Astrocyte of the cerebellum (primary cell): Measurements from ENCODE around the gene RIC1.
"Not testable (repeated sequence)": the region's sequence is repeated elsewhere in the genome, so short reads cannot be mapped to it uniquely, and the experiment has no call there.

Experiments
- DNase-seq: peaks from one replicate; pipeline ENCODE4 v3.0.0-alpha.2; 2011; ENCODE audit warnings: low read depth
- H3K4me3 ChIP-seq: 2 replicates; pipeline ENCODE4 v1.5.1; 2011; ENCODE audit warnings: mild to moderate bottlenecking, low read depth, low read length, moderate library complexity
- in situ Hi-C: cut with HindIII; loops from 2 replicates; pipeline ENCODE4 v1.10.0; 2017; ENCODE audit warnings: low sequenced_read_pairs
- TF ChIP-seq, protein P1 (sequence below): IDR thresholded peaks from 2 replicates; pipeline ENCODE4 v1.5.1; 2012; ENCODE audit warnings: low read length, low read depth, moderate library complexity, mild to moderate bottlenecking; ENCODE audit errors: missing control alignments

The RIC1 gene

DNA sequence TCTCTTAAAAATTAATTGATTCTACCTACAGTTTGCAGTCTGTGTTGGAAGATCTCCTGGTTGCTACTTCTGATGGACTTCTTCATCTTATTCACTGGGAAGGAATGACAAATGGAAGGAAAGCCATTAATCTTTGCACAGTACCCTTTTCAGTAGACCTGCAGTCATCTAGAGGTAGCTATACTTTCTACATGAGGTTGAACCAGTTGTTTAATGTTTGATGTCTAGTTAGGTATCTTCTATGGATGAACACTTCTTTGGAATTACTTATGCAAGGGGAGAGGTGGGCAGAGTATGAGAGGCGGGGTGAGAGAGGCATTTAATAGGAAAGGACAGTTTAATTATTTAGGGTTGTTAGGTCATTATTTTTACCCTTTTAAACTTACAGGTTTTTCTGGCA, 91.2 kb downstream of the RIC1 start:
- in situ Hi-C loops: no loop called here
- no peak overlapping the region for H3K4me3 ChIP-seq
- TF ChIP-seq, protein P1, sequence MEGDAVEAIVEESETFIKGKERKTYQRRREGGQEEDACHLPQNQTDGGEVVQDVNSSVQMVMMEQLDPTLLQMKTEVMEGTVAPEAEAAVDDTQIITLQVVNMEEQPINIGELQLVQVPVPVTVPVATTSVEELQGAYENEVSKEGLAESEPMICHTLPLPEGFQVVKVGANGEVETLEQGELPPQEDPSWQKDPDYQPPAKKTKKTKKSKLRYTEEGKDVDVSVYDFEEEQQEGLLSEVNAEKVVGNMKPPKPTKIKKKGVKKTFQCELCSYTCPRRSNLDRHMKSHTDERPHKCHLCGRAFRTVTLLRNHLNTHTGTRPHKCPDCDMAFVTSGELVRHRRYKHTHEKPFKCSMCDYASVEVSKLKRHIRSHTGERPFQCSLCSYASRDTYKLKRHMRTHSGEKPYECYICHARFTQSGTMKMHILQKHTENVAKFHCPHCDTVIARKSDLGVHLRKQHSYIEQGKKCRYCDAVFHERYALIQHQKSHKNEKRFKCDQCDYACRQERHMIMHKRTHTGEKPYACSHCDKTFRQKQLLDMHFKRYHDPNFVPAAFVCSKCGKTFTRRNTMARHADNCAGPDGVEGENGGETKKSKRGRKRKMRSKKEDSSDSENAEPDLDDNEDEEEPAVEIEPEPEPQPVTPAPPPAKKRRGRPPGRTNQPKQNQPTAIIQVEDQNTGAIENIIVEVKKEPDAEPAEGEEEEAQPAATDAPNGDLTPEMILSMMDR: no peak
- DNase-seq: no peak

- no peak for DNase-seq
- in situ Hi-C loops: no loop called here
- TF ChIP-seq, protein P1: no peak
- no peak overlapping the region for H3K4me3 ChIP-seq
These were observed 92.6 kb downstream of the RIC1 start for GRCh38 chr9:5721279-5722087.

DNA sequence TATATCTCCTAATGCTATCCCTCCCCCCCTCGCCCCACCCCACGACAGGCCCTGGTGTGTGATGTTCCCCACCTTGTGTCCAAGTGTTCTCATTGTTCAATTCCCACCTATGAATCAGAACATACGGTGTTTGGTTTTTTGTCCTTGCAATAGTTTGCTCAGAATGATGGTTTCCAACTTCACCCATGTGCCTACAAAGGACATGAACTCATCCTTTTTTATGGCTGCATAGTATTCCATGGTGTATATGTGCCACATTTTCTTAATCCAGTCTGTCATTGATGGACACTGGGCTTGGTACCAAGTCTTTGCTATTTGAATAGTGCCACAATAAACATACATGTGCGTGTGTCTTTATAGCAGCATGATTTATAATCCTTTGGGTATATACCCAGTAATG, 93.8 kb downstream of the RIC1 start:
- DNase-seq, in situ Hi-C loops, H3K4me3 ChIP-seq: not testable (repeated sequence)

GRCh38 chr9:5735072-5735471, 106.2 kb downstream of the RIC1 start:
- in situ Hi-C loops: no loop called here
- no peak for DNase-seq
- TF ChIP-seq, protein P1: no peak
- no peak overlapping the region for H3K4me3 ChIP-seq

DNA sequence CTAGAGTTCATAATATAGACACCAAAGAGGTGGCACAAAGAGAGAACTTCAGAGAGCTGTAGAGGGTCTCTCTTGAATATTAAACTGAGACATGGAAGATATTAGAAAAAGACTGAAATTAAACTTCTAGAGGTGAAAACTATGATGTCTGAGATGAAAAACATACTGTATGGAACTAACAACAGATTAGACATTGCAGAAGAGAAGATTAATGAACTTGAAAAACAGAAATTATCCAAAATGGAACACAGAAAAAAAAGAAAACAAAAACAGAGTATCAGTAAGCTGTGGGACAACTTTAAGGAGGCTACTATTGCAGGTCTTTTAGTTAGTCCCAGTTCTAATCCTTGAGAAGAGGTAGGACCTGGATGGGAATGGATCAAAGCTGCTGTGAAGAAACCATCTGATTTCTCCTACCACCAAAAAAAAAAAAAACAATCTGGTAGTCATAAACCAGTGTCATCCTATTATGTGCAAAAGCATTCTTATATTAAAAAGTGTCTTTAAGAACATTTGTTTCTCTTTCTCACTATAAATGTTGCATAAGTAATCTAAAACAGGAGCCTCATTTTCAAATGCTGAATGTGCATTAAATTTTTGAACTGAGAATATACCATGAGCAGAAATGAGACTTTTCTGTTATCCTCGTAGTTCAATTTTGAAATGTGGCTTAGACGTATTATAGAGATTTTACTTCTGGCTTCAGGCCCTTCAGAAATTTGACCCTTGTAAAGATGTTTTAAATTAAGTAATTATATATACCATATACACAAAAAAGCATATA, 107.8 kb downstream of the RIC1 start:
- TF ChIP-seq, protein P1: no peak
- in situ Hi-C loops: no loop called here
- no peak for DNase-seq
- no peak overlapping the region for H3K4me3 ChIP-seq

DNA sequence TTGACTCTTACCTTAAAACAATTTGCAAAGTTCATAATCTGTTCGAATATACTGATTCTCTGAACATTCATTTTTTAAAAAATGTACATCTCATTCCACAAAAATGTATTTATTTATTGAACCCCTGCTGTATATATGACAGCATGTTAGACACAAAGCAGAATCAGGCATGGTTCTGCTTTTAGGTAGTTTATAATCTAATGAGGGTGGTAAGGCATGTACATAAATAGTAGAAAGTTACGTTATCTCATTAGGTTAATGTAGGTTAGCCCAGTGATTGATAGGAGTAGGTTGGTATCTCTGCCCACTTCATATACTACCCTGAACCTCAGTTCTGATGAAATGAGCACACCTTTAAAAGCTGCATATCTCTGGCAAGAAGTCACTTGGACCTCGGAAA, 114.2 kb downstream of the RIC1 start:
- H3K4me3 ChIP-seq: no peak overlapping the region
- in situ Hi-C loops: no loop called here
- no peak for DNase-seq
- TF ChIP-seq, protein P1: no peak

GRCh38 chr9:5748438-5748837, 119.5 kb downstream of the RIC1 start:
- TF ChIP-seq, protein P1: no peak
- no peak overlapping the region for H3K4me3 ChIP-seq
- no peak for DNase-seq
- in situ Hi-C loops: no loop called here
